ENCODE results near the gene ALPL. TPM values are rescaled to one million over a fixed set of nuclear protein-coding genes. Genes with fewer than 3 reads are reported as not detected.
A peak's percentile ranks its signal among the peaks of the same experiment; 100 is the strongest.

ALPL gene
- total and polyA plus RNA-seq, 9 of the 15 experiments (the other 6 are each of a cell fraction or from before 2014, with no cell fraction given), result 0.04 to 0.38 (median 0.18) TPM; not detected in 4

DNA sequence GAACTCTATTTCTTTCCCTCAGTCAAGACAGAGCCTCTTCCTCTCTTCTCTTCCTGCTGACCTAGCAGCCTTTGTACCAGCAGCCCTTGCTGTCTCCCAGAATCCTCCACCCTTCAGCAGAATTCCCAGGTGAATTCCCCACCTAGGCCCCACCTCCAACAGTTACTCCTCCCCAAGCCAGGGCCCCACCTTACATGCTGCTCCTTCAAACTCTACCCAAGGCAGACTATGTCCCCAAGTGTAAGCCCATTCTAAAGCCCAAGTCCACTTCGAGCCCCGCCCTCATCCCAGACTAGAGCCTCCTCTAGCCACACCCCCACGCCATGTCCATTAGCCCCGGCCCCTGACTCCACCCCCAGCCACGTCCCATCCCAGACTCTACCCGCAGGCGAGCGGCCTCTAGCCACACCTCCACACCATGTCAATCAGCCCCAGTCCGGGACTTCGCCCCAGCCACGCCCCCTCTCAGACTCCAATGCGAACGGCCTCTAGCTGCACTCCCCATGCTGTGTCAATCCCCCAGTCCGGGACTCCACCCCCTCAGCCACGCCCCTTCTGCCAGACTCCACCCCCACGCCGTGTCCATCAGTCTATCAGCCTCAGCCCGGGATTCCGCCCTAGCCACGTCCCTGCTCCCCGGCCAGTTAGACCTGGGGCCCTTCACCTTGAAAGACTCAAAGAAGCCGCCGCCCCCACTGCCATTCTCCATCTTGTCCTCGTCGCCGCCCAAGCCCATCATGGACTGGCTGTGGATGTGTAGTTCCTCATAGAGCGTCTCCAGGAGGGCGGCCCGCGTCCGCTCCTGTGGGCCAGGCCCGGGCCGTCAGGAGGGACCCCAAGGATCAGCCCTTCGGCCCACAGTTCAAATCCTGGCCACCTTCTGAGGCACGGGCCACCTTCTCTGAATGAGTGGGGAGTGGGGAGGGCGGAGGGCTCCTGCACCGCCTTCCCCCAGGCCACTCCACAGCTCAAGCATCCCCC, 98.6 kb downstream of the ALPL start:
- peak overlapping the region; percentile 81 for H3K4me2 ChIP-seq (ENCODE audit: insufficient read depth, low read length)
- H3K4me3 ChIP-seq, result peak overlapping the region; percentile 26
- CTCF ChIA-PET (ENCODE audit: low intra/inter-chr PET ratio), result no interaction called here
- H2AFZ ChIP-seq (ENCODE audit: low read depth, low read length), result peak overlapping the region; percentile 50
- no peaks in the 10 kb centered on the region for H4K20me1 ChIP-seq (replicated peaks; ENCODE audit: control insufficient read depth, insufficient read depth, low read length)
- intact Hi-C loops (cut with micrococcal nuclease), result loop anchor here (2.0 kb wide), 1 partner anchor 51 kb away; no protein-coding TSS in a partner anchor
- peak overlapping the region; percentile 53 to 84 for H3K9ac ChIP-seq (ENCODE audit: insufficient read depth in 1 of 2, low read depth in 2 of 2, low read length in 2 of 2)
- H3K9me1 ChIP-seq (ENCODE audit: control insufficient read depth, insufficient read depth, low read length), result peaks cover 10% of the 10 kb centered on the region
- peak; percentile 97 for ATAC-seq
- no peaks in the 10 kb centered on the region for H3K9me3 ChIP-seq (replicated peaks; ENCODE audit: control insufficient read depth, insufficient read depth, low read depth, low read length)
- H3K4me1 ChIP-seq (replicated peaks in 1 of 2; ENCODE audit: control insufficient read depth in 2 of 2, insufficient read depth in 2 of 2, low read length in 2 of 2), result peaks cover 43 to 71% of the 10 kb centered on the region in 2 experiments
- H3K27ac ChIP-seq (ENCODE audit: extremely low read depth, low read depth, low read length), result peak overlapping the region; percentile 80
- peak; percentile 99 to 100 (median 100) for DNase-seq (ENCODE audit: extremely low read depth in 1 of 4, low spot score in 3 of 4)
- peak; percentile 99 for FAIRE-seq
- H3K36me3 ChIP-seq (ENCODE audit: control insufficient read depth, insufficient read depth, low read length), result peaks cover 47% of the 10 kb centered on the region
- POLR2A ChIA-PET, result interaction anchor here (0.5 to 2.1 kb wide), 17 partner anchors 8 to 514 kb away, joined by 3 to 12 read pairs (median 3); no protein-coding TSS in a partner anchor
- H3K79me2 ChIP-seq (ENCODE audit: control insufficient read depth, insufficient read depth, low read length), result no peaks in the 10 kb centered on the region
- in situ Hi-C loops (cut with MboI), result no loop called here
- 8% methylated on average over 36 of the region's 37 CpGs for WGBS (ENCODE audit: insufficient coverage, low coverage, missing lambda C conversion rate)
- H3K27me3 ChIP-seq (ENCODE audit: control insufficient read depth in 2 of 2, insufficient read depth in 2 of 2, low read length in 2 of 2), result no peaks in the 10 kb centered on the region
- BruUV-seq (replicated peaks), result no TSS peak
- TF ChIP-seq EGR1 (conservative IDR thresholded peaks at IDR 0.05) (peak; percentile 81), DEAF1 (CRISPR knock-in tag; IDR thresholded peaks at IDR 0.05) (no peak), ZNF77 (CRISPR knock-in tag; IDR thresholded peaks at IDR 0.05) (no peak), RBM17 (IDR thresholded peaks at IDR 0.05; ENCODE audit: borderline replicate concordance, low read depth, low read length) (no peak), NFIC (IDR thresholded peaks at IDR 0.05) (no peak), RB1 (IDR thresholded peaks at IDR 0.05; ENCODE audit: low read depth) (peak; percentile 66), USF1 (CRISPR knock-in tag; IDR thresholded peaks at IDR 0.05) (no peak), GABPB2 (CRISPR knock-in tag; conservative IDR thresholded peaks at IDR 0.05) (no peak), POLR2B (IDR thresholded peaks at IDR 0.05; ENCODE audit: low read depth, partially characterized antibody) (peak; percentile 84), HNRNPUL1 (IDR thresholded peaks at IDR 0.05; ENCODE audit: low read length) (no peak), ZFPM2 (CRISPR knock-in tag; IDR thresholded peaks at IDR 0.05) (0 out of 2 replicates have a peak, but pooled peaks have one; percentile 44), SAP30 (IDR thresholded peaks at IDR 0.05; ENCODE audit: borderline replicate concordance, insufficient read depth, low read depth, low read length, poor library complexity, severe bottlenecking) (peak; percentile 59), CCNT2 (IDR thresholded peaks at IDR 0.05; ENCODE audit: borderline replicate concordance, extremely low read depth, insufficient read length, low read depth, low read length) (no peak)
- TF ChIP-seq, protein P1, sequence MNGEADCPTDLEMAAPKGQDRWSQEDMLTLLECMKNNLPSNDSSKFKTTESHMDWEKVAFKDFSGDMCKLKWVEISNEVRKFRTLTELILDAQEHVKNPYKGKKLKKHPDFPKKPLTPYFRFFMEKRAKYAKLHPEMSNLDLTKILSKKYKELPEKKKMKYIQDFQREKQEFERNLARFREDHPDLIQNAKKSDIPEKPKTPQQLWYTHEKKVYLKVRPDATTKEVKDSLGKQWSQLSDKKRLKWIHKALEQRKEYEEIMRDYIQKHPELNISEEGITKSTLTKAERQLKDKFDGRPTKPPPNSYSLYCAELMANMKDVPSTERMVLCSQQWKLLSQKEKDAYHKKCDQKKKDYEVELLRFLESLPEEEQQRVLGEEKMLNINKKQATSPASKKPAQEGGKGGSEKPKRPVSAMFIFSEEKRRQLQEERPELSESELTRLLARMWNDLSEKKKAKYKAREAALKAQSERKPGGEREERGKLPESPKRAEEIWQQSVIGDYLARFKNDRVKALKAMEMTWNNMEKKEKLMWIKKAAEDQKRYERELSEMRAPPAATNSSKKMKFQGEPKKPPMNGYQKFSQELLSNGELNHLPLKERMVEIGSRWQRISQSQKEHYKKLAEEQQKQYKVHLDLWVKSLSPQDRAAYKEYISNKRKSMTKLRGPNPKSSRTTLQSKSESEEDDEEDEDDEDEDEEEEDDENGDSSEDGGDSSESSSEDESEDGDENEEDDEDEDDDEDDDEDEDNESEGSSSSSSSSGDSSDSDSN (IDR thresholded peaks at IDR 0.05; ENCODE audit: borderline replicate concordance in 1 of 2, low read depth in 2 of 2, low read length in 2 of 2), result peak in 1 of 2 experiments; percentile 28; a peak in 1 of 4 replicates
- TF ChIP-seq, protein P2, sequence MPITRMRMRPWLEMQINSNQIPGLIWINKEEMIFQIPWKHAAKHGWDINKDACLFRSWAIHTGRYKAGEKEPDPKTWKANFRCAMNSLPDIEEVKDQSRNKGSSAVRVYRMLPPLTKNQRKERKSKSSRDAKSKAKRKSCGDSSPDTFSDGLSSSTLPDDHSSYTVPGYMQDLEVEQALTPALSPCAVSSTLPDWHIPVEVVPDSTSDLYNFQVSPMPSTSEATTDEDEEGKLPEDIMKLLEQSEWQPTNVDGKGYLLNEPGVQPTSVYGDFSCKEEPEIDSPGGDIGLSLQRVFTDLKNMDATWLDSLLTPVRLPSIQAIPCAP (CRISPR knock-in tag; IDR thresholded peaks at IDR 0.05; ENCODE audit: borderline replicate concordance), result no peak
